A673 (cell line): ENCODE results near the gene TMEM178B.

Source experiments
- EZH2 ChIP-seq: fragments of 200-600 bp; sonication (generic); IDR thresholded peaks from 2 replicates; pipeline ENCODE4 v1.6.1; 2017; ENCODE audit warnings: borderline replicate concordance, low read depth, mild to moderate bottlenecking, mixed read lengths, antibody characterized with exemption, low read length; ENCODE audit not compliant: poor library complexity, severe bottlenecking
- TF ChIP-seq, protein P1 (sequence below): fragments of 300-800, 200-600 bp; sonication (generic); conservative IDR thresholded peaks from 2 replicates; pipeline ENCODE4 v1.5.1; 2017; ENCODE audit warnings: low read depth, mild to moderate bottlenecking, antibody characterized with exemption, low read length, moderate library complexity, mixed read lengths

DNA sequence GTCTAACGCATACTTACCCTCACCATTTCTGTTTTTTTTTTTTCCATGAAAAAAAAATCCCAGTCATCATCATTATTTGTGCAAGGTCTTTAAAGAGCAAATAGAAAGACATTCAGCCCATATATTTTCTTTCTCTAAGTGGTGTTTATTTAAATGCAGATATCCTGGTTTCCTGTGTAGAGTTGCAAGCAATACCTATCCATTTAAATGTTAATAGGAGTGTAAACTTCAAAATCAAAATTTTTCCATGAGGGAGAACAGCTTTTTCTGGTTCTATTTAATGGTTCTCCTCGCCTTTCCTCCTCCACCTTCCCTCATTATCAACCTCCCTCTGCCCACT lies 357.2 kb downstream of the TMEM178B start:
- TF ChIP-seq, protein P1, sequence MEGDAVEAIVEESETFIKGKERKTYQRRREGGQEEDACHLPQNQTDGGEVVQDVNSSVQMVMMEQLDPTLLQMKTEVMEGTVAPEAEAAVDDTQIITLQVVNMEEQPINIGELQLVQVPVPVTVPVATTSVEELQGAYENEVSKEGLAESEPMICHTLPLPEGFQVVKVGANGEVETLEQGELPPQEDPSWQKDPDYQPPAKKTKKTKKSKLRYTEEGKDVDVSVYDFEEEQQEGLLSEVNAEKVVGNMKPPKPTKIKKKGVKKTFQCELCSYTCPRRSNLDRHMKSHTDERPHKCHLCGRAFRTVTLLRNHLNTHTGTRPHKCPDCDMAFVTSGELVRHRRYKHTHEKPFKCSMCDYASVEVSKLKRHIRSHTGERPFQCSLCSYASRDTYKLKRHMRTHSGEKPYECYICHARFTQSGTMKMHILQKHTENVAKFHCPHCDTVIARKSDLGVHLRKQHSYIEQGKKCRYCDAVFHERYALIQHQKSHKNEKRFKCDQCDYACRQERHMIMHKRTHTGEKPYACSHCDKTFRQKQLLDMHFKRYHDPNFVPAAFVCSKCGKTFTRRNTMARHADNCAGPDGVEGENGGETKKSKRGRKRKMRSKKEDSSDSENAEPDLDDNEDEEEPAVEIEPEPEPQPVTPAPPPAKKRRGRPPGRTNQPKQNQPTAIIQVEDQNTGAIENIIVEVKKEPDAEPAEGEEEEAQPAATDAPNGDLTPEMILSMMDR = no peak
- no peak for TF ChIP-seq EZH2
